HepG2 (cell line): ENCODE results near the gene WDCP. TPM values are rescaled to one million over a fixed set of nuclear protein-coding genes. Genes with fewer than 3 reads are reported as not detected.

Experiments
- ARNT2 ChIP-seq: sonication (generic); formaldehyde crosslinking; IDR thresholded peaks from 2 replicates; pipeline ENCODE4 v1.8.0; 2022; ENCODE audit warnings: mild to moderate bottlenecking, low read depth, missing genetic modification reagents, moderate library complexity
- CTCF ChIP-seq: sonication (generic); formaldehyde crosslinking; IDR thresholded peaks from 2 replicates; pipeline ENCODE4 v1.5.0; 2020; ENCODE audit warnings: mild to moderate bottlenecking, missing genetic modification reagents, moderate library complexity
- FOXO1 ChIP-seq: sonication (generic); formaldehyde crosslinking; IDR thresholded peaks from 2 replicates; pipeline ENCODE4 v1.4.0; 2020; ENCODE audit warnings: missing genetic modification reagents
- HBP1 ChIP-seq: IDR thresholded peaks from 2 replicates; pipeline ENCODE4 v1.6.1; 2016; ENCODE audit warnings: low read depth, control low read depth
- HMGXB3 ChIP-seq: sonication (generic); formaldehyde crosslinking; IDR thresholded peaks from 2 replicates; pipeline ENCODE4 v1.4.0; 2020; ENCODE audit warnings: missing genetic modification reagents, borderline replicate concordance
- MAX ChIP-seq: IDR thresholded peaks from 2 replicates; pipeline ENCODE4 v1.6.1; 2012; ENCODE audit warnings: inconsistent platforms
- MEIS2 ChIP-seq: sonication (generic); formaldehyde crosslinking; IDR thresholded peaks from 2 replicates; pipeline ENCODE4 v1.9.0; 2021; ENCODE audit warnings: mild to moderate bottlenecking, missing genetic modification reagents
- MTERF4 ChIP-seq: sonication (generic); formaldehyde crosslinking; IDR thresholded peaks from 2 replicates; pipeline ENCODE4 v1.8.0; 2023; ENCODE audit warnings: mild to moderate bottlenecking, missing genetic modification reagents
- PATZ1 ChIP-seq: sonication (generic); formaldehyde crosslinking; IDR thresholded peaks from 2 replicates; pipeline ENCODE4 v1.4.0; 2020; ENCODE audit warnings: missing genetic modification reagents
- SP4 ChIP-seq: sonication (generic); formaldehyde crosslinking; IDR thresholded peaks from 2 replicates; pipeline ENCODE4 v1.8.1; 2023; ENCODE audit warnings: mild to moderate bottlenecking, missing genetic modification reagents
- TIGD3 ChIP-seq: sonication (generic); formaldehyde crosslinking; IDR thresholded peaks from 2 replicates; pipeline ENCODE4 v1.5.1; 2020; ENCODE audit warnings: mild to moderate bottlenecking, missing genetic modification reagents, borderline replicate concordance
- TSC22D2 ChIP-seq: sonication (generic); formaldehyde crosslinking; IDR thresholded peaks from 2 replicates; pipeline ENCODE4 v1.5.1; 2020; ENCODE audit warnings: missing genetic modification reagents, mild to moderate bottlenecking, borderline replicate concordance
- ZFP82 ChIP-seq: sonication (generic); formaldehyde crosslinking; IDR thresholded peaks from 2 replicates; pipeline ENCODE4 v1.5.1; 2020; ENCODE audit warnings: mild to moderate bottlenecking, missing genetic modification reagents, borderline replicate concordance
- ZNF564 ChIP-seq: sonication (generic); formaldehyde crosslinking; IDR thresholded peaks from 2 replicates; pipeline ENCODE4 v1.8.1; 2023; ENCODE audit warnings: mild to moderate bottlenecking, missing genetic modification reagents
- polyA plus RNA-seq, 8 experiments: library from polyadenylated mRNA; depleted of rRNA in 3 of 8; stranded (reverse) in 7 of 8; unstranded in 1 of 8; fragments of >200 nt; fragmentation: Illumina TruSeq in 4 of 8; extraction: Trizol in 4 of 8; gene quantifications; 2 replicates each; pipeline versions ENCODE4 v1.2.1 to v1.2.3, GENCODE V29; 2011 to 2016; ENCODE audit warnings: low read depth in 4 of 8, missing spikeins in 1 of 8, mixed read lengths in 1 of 8; ENCODE audit not compliant: insufficient read depth in 1 of 8
- total RNA-seq, 5 experiments: library from RNA; depleted of rRNA; stranded (reverse); fragments of >200 nt; fragmentation: Illumina TruSeq; extraction: Trizol; gene quantifications; 2 replicates each; pipeline ENCODE4 v1.2.3, GENCODE V29; 2016; ENCODE audit warnings: low read depth in 1 of 5

WDCP gene
- total and polyA plus RNA-seq, 2 of the 13 experiments (the other 11 are each of a cell fraction or from before 2014, with no cell fraction given), result 17.4 to 22.6 TPM

GRCh38 chr2:24049485-24050021, 2.4 kb upstream of the WDCP start, which contains the start of gene FKBP1B (continued):
- 0 out of 2 replicates have a peak, but pooled peaks have one; percentile 56 for TF ChIP-seq HBP1 (CRISPR knock-in tag)
- peak; percentile 40; the same call in 1 of the 2 replicates for TF ChIP-seq FOXO1
- TF ChIP-seq TIGD3, result no peak
- TF ChIP-seq MEIS2 (CRISPR knock-in tag), result no peak
- TF ChIP-seq ARNT2 (CRISPR knock-in tag), result no peak; the same call in 1 of the 2 replicates
- TF ChIP-seq SP4, result peak; percentile 93
- TF ChIP-seq TSC22D2, result peak; percentile 67; the same call in 1 of the 2 replicates
- TF ChIP-seq MTERF4 (CRISPR knock-in tag), result peak; percentile 70
- TF ChIP-seq HMGXB3 (CRISPR knock-in tag), result no peak
- TF ChIP-seq MAX, result no peak; the same call in 1 of the 2 replicates
- no peak for TF ChIP-seq CTCF
- TF ChIP-seq ZFP82 (CRISPR knock-in tag), result peak; percentile 54; the same call in 1 of the 2 replicates
- 0 out of 2 replicates have a peak, but pooled peaks have one; percentile 35 for TF ChIP-seq ZNF564 (CRISPR knock-in tag)
- peak; percentile 89 for TF ChIP-seq PATZ1 (CRISPR knock-in tag)
